HuH-7.5 (cell line): ENCODE results near the gene ERBB3.
"Not testable (repeated sequence)": the region's sequence is repeated elsewhere in the genome, so short reads cannot be mapped to it uniquely, and the experiment has no call there.

Source experiments
- DNase-seq: peaks from one replicate; pipeline ENCODE4 v3.0.0; 2011; ENCODE audit warnings: low spot score

ERBB3 gene

GRCh38 chr12:56116267-56117081 lies 36.5 kb downstream of the ERBB3 start, which contains the start of gene RPL41:
RPL41 (plus strand) TSS chr12:56116633.
- peak; percentile 59 for DNase-seq

- DNase-seq, result not testable (repeated sequence)
Observed at GRCh38 chr12:56117082-56117706, 37.2 kb downstream of the ERBB3 start.

GRCh38 chr12:56117778-56118687 lies 38.1 kb downstream of the ERBB3 start, which contains the start of gene ZC3H10:
ZC3H10 (plus strand) TSS chr12:56118266; CDS start chr12:56120563, 2,297 bp downstream.
- DNase-seq, result peak; percentile 78

- no peak for DNase-seq
Observed at GRCh38 chr12:56118688-56119357, 38.9 kb downstream of the ERBB3 start.

- DNase-seq, result peak; percentile 95
Observed at GRCh38 chr12:56119361-56119796, 39.4 kb downstream of the ERBB3 start.

GRCh38 chr12:56120158-56120846 lies 40.3 kb downstream of the ERBB3 start:
- DNase-seq, result no peak

GRCh38 chr12:56121204-56121870 lies 41.4 kb downstream of the ERBB3 start:
- DNase-seq, result no peak

- DNase-seq, result peak; percentile 49
Observed at GRCh38 chr12:56122637-56123036, 42.7 kb downstream of the ERBB3 start.

- no peak for DNase-seq
Observed at GRCh38 chr12:56124133-56124532, 44.2 kb downstream of the ERBB3 start.

- no peak for DNase-seq
Observed at GRCh38 chr12:56126732-56127239, 46.8 kb downstream of the ERBB3 start.

GRCh38 chr12:56127485-56127887 lies 47.5 kb downstream of the ERBB3 start:
- no peak for DNase-seq

- peak; percentile 92 for DNase-seq
Observed at GRCh38 chr12:56127888-56128669, 48.1 kb downstream of the ERBB3 start, which contains the start of gene ESYT1. ESYT1 (plus strand) TSS chr12:56128267; CDS start chr12:56128320, 53 bp downstream.

GRCh38 chr12:56128670-56129205 lies 48.8 kb downstream of the ERBB3 start:
- DNase-seq, result no peak

GRCh38 chr12:56129206-56129941 lies 49.4 kb downstream of the ERBB3 start:
- no peak for DNase-seq

- no peak for DNase-seq
Observed at GRCh38 chr12:56129942-56130495, 50.1 kb downstream of the ERBB3 start.

- no peak for DNase-seq
Observed at GRCh38 chr12:56130876-56131275, 50.9 kb downstream of the ERBB3 start.

GRCh38 chr12:56134897-56135296 lies 54.9 kb downstream of the ERBB3 start:
- DNase-seq, result no peak
